GM18907 (cell line): Measurements from ENCODE around the gene PCYT1A.
"Not testable (repeated sequence)": the region's sequence is repeated elsewhere in the genome, so short reads cannot be mapped to it uniquely, and the experiment has no call there.

Experiments
- ATAC-seq: cut with Tn5 transposase; IDR thresholded peaks from one replicate; pipeline ENCODE4 v1.9.1; 2021; ENCODE audit warnings: mild to moderate bottlenecking, moderate library complexity; ENCODE audit not compliant: unreplicated experiment

Gene PCYT1A

GRCh38 chr3:196194542-196194915 is 93.0 kb downstream of the PCYT1A start:
- no peak for ATAC-seq

GRCh38 chr3:196193736-196194541 is 93.6 kb downstream of the PCYT1A start:
- no peak for ATAC-seq

DNA sequence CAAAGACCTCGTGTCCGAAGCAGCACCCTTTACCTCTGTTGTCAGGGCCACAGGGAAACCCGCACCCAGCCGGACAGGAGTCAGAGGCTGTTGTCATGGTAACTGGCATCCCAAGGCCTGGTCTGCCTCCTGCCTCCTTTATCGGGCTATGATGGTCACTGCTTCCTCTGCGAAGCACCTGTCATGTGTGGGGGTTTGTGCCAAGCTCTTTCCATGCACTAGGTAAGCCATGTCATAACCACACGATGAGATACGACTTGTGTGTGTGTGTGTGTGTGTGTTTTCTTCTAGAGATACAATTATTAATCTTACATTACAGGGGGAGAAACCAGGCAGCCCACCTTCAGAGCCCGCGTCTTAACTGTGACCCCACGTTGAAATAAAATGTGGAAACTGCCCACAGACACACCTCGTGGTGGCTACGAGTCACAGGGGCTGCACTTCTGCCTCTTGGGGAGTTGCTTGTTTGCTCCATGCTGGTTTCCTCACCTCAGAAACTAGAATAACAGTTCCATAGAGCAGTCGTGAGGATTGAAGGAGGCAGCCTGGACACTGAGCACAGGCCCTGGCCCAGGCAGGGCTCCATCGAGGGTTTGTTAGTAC is 94.3 kb downstream of the PCYT1A start:
- no peak for ATAC-seq

DNA sequence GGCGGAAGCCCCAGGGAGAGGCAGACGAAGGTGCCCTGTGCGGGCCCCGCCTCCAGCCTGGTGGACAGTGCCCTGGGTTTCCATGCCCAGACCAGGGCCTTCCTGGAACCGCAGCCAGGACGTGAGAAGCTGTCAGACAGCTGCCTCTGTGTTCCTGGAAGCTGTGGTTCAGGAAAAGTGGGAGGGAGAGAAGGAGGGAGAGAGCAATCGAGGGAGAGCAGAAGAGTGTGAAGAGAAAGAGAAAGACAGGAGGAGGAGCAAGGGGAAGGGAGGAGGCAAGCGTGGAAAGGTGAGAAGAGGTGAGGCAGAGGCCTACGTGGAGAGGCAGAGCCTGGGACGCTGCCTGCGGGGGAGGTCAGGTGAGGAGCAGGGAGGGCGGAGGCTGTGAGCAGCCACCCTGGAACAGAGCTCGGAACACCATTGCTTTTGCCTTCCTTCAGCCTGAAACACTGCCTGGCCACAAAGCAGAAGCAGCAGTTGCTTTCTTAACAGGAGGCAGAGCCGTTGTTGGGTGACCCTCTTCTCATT is 94.9 kb downstream of the PCYT1A start:
- ATAC-seq: peak; percentile 14

DNA sequence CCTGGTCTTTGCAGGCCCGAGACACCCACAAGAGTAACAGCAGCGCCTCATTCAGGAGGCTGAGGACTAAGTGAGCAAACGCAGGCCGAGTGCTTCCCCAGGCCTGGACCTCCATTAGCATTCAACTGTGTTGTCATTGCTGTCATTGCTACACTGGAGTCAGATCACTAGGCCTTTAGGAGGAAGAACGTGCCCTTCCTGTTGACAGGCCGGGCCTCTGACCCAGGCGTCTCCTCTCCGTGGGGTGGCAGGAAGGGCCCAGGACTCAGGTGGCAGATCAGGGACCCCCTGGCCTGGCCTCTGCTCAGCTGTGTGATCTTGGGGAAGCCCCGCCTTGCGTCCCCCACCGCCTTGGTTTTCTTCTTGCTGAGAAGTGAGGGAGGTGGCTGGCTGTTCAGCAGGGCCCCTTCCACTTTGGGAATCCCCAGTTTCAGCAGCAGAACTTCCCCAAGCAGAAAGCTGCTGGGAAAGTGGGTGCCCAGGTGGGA is 95.4 kb downstream of the PCYT1A start:
- peak; percentile 59 for ATAC-seq

DNA sequence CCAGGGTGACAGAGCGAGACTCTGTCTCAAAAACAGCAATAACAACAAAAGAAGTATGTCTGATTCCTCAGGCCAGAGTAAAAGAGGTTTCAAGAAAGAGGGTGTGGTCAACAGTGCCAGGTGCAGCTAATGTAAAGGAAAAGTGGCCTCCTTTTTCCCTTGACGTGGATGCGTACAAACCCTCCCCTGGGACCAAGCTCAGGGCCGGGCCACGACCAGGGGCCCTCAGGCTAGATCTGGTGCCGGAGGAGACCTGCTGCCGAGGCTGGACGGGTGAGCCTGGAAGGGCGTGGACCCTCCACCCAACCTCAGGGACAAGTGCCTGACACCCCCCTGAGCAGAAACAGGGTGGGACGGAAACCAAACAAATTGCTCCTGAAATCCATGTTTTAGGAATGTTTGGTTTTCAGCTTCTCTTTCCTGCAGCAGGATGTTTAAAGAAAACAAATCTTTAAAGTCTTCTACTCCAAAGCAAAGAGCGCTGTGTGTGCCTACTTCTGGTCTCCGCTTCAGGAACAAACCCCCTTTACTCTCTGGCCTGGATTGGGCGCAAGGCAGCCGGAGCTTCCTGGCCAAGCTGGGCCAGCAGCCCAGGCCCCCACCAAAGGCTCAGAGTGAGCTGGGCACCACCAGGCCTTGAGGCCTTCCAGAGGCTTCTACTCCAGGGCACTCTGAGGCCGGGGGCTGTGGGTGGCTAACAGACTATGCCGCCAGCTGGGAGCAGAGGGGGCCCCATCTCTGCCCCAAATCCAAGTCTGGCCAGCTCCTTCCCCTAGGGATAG is 97.8 kb downstream of the PCYT1A start:
- no peak for ATAC-seq

DNA sequence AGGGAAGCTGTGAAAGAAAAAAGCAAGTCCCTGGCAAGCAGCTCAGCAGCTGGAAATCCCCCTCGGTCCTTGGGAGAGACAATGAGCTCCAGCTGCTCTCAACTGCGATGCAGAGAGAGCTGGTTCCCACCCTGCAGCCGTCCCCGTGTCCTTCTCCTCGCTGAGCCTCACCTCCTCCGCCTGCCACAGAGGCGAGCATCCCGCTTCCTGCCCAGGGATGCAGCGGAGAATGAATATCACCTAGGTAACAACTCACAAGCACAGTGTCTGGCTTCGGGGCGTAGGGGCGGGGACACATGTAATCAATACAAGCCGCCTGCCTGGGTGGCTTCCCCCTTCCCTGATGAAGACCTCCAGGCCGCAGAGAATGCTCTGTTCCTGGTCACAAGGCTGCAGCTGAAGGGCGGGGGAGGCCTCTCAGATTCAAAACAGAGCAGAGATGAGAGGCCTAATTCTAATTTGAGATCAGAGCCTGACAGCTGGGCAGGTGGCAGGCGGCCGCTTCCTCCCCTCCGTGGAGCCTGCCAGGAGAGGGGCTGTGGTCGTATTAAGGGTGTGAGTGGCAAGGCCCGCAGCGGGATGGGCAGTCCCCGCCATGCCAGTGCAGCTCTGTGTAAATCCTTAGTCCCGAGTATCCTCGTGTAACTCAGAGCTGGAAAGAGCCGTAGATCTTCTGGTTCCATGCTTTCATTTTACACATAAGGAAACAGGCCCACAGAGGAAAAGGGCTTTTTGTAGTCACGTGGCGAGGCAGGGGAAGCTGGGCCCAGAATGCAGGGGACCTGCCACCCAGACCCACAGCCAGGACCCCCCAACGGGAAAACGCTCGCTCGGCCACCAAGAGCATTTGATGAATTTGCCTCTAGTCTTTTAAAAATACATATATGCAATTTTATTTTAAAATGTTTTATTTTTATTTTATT is 100.6 kb downstream of the PCYT1A start:
- peak; percentile 37 for ATAC-seq

- ATAC-seq: no peak
Observed at GRCh38 chr3:196184881-196185280, 102.6 kb downstream of the PCYT1A start.

- not testable (repeated sequence) for ATAC-seq
Observed at GRCh38 chr3:196184169-196184432, 103.4 kb downstream of the PCYT1A start.

GRCh38 chr3:196181127-196181546 is 106.4 kb downstream of the PCYT1A start:
- no peak for ATAC-seq

DNA sequence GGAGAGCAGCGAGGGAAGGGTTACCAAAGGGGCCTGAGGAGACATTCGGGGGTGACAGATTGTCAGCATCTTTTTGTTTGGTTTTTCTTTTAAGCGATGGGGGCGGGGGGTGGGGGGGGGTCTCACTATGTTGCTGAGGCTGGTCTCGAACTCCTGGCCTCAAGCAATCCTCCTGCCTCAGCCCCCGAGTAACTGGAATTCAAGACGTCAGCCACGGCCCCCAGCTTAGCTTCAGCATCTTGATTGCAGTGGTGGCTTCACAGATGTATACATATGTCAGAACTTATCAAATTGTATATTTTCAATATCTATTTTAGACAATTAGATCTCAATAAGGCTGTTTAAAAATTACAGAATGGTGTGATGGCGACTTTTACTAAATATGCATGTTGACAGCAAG is 107.2 kb downstream of the PCYT1A start:
- ATAC-seq: no peak
